ENCODE measurements around the gene PMS1.
"Not testable (repeated sequence)": the region's sequence is repeated elsewhere in the genome, so short reads cannot be mapped to it uniquely, and the experiment has no call there.

The PMS1 gene

GRCh38 chr2:189818249-189819038 lies 34.2 kb downstream of the PMS1 start:
- DNase-seq, result no peak

- no peak for DNase-seq
Measured at GRCh38 chr2:189819297-189819704, 35.1 kb downstream of the PMS1 start.

GRCh38 chr2:189821953-189822748 lies 37.9 kb downstream of the PMS1 start:
- DNase-seq, result peak; percentile 9

- DNase-seq, result no peak
Measured at GRCh38 chr2:189824694-189825396, 40.6 kb downstream of the PMS1 start.

GRCh38 chr2:189826039-189826438 lies 41.8 kb downstream of the PMS1 start:
- no peak for DNase-seq

GRCh38 chr2:189829102-189829833 lies 45.0 kb downstream of the PMS1 start:
- DNase-seq, result no peak

- no peak for DNase-seq
Measured at GRCh38 chr2:189830510-189830909, 46.3 kb downstream of the PMS1 start.

GRCh38 chr2:189834059-189834458 lies 49.8 kb downstream of the PMS1 start:
- DNase-seq, result no peak

- not testable (repeated sequence) for DNase-seq
Measured at GRCh38 chr2:189834642-189835041, 50.4 kb downstream of the PMS1 start.

- no peak for DNase-seq
Measured at GRCh38 chr2:189835855-189836558, 51.8 kb downstream of the PMS1 start.

GRCh38 chr2:189836644-189837043 lies 52.4 kb downstream of the PMS1 start:
- DNase-seq, result no peak

- DNase-seq, result no peak
Measured at GRCh38 chr2:189837326-189837725, 53.1 kb downstream of the PMS1 start.

- no peak for DNase-seq
Measured at GRCh38 chr2:189841019-189841418, 56.8 kb downstream of the PMS1 start.

- DNase-seq, result no peak
Measured at GRCh38 chr2:189848276-189848675, 64.0 kb downstream of the PMS1 start.

GRCh38 chr2:189849550-189849949 lies 65.3 kb downstream of the PMS1 start:
- DNase-seq, result no peak

- no peak for DNase-seq
Measured at GRCh38 chr2:189851174-189851826, 67.0 kb downstream of the PMS1 start.

GRCh38 chr2:189854187-189854586 lies 69.9 kb downstream of the PMS1 start:
- DNase-seq, result no peak

GRCh38 chr2:189854940-189855339 lies 70.7 kb downstream of the PMS1 start:
- DNase-seq, result no peak

- no peak for DNase-seq
Measured at GRCh38 chr2:189858291-189858690, 74.0 kb downstream of the PMS1 start.

GRCh38 chr2:189860161-189860560 lies 75.9 kb downstream of the PMS1 start:
- DNase-seq, result no peak

- no peak for DNase-seq
Measured at GRCh38 chr2:189862751-189863150, 78.5 kb downstream of the PMS1 start.

GRCh38 chr2:189865826-189866225 lies 81.6 kb downstream of the PMS1 start:
- DNase-seq, result peak; percentile 18
